HepG2 (cell line): ENCODE data around the gene MCF2L. TPM values are rescaled to one million over a fixed set of nuclear protein-coding genes. Genes with fewer than 3 reads are reported as not detected.

Experiments used
- ATAC-seq: fragments of 200-7000 bp; cut with Tn5 transposase; 3 replicates; pipeline ENCODE4 v1.9.1; 2020; ENCODE audit warnings: mild to moderate bottlenecking, moderate library complexity
- BruUV-seq: library from RNA; stranded (reverse); fragments of 400-500 nt; replicated peaks from 2 replicates; lab custom pipeline; 2021; lab: Mats Ljungman, UMichigan
- CTCF ChIA-PET: fragments of 300-600 bp; formaldehyde crosslinking; extraction: SDS; loops from one replicate; lab custom pipeline; 2021; ENCODE audit warnings: low total read pairs, inconsistent platforms, low intra/inter-chr PET ratio; lab: Yijun Ruan, JAX
- POLR2A ChIA-PET: fragments of 350-600 bp; sonication (Branson Sonifier 250); formaldehyde crosslinking; loops from one replicate; lab custom pipeline; 2020; ENCODE audit warnings: antibody characterized with exemption, inconsistent platforms; lab: Yijun Ruan, JAX
- DNase-seq: peaks from one replicate; pipeline ENCODE4 v3.0.0-alpha.2; 2015; ENCODE audit warnings: low spot score
- FAIRE-seq: peaks from 3 replicates; lab custom pipeline; 2011; peaks lifted over from hg19 to GRCh38; lab: Jason Lieb, UNC
- H2AFZ ChIP-seq: one replicate; pipeline ENCODE4 v1.6.1; 2011; ENCODE audit warnings: low read length, inconsistent platforms
- H3K27ac ChIP-seq: fragments of 300-600 bp; 3 replicates; pipeline ENCODE4 v1.8.0; 2011; ENCODE audit warnings: mixed run types, mild to moderate bottlenecking, mixed read lengths, low read length, inconsistent platforms; ENCODE audit not compliant: insufficient read depth; ENCODE audit errors: extremely low read length
- H3K27me3 ChIP-seq, 2 experiments: fragments of 200-600 bp in 1 of 2; 2 replicates in 1 of 2; 3 replicates in 1 of 2; pipeline versions ENCODE4 v1.6.0 to v1.8.0; 2011; ENCODE audit warnings: low read length in 2 of 2, mild to moderate bottlenecking in 2 of 2, moderate library complexity in 2 of 2, inconsistent platforms in 1 of 2; ENCODE audit not compliant: insufficient read depth in 2 of 2, control insufficient read depth in 1 of 2
- H3K36me3 ChIP-seq, 2 experiments: fragments of 200-600 bp in 1 of 2; replicated peaks in 1 of 2; 2 replicates in 1 of 2; 3 replicates in 1 of 2; pipeline versions ENCODE4 v1.5.1 to v1.8.0; 2011; ENCODE audit warnings: low read length in 2 of 2, inconsistent platforms in 1 of 2; ENCODE audit not compliant: insufficient read depth in 2 of 2, control insufficient read depth in 1 of 2
- H3K4me1 ChIP-seq: 2 replicates; pipeline ENCODE4 v1.5.1; 2012; ENCODE audit warnings: low read length, inconsistent platforms; ENCODE audit not compliant: insufficient read depth
- H3K4me2 ChIP-seq: 2 replicates; pipeline ENCODE4 v1.6.0; 2011; ENCODE audit warnings: low read depth, low read length, inconsistent platforms
- H3K4me3 ChIP-seq, 3 experiments: fragments of 200-600 bp in 1 of 3; sonication (generic), shearing (Covaris generic) in 1 of 3; replicated peaks in 1 of 3; 2 replicates each; pipeline ENCODE4 v1.5.1; 2011 to 2016; ENCODE audit warnings: low read length in 3 of 3, inconsistent platforms in 2 of 3, low read depth in 2 of 3, mild to moderate bottlenecking in 2 of 3, control low read depth in 1 of 3, mixed read lengths in 1 of 3; ENCODE audit not compliant: insufficient read depth in 1 of 3
- H3K79me2 ChIP-seq: one replicate; pipeline ENCODE4 v1.6.1; 2011; ENCODE audit warnings: low read length, inconsistent platforms; ENCODE audit not compliant: insufficient read depth
- H3K9ac ChIP-seq: 2 replicates; pipeline ENCODE4 v1.6.0; 2011; ENCODE audit warnings: mild to moderate bottlenecking, low read depth, low read length, inconsistent platforms; ENCODE audit not compliant: insufficient read depth
- H3K9me3 ChIP-seq: 2 replicates; pipeline ENCODE4 v1.5.1; 2012; ENCODE audit warnings: mild to moderate bottlenecking, low read length
- H4K20me1 ChIP-seq: 2 replicates; pipeline ENCODE4 v1.6.0; 2011; ENCODE audit warnings: inconsistent platforms, mild to moderate bottlenecking, low read length, moderate library complexity; ENCODE audit not compliant: insufficient read depth
- CEBPB ChIP-seq: IDR thresholded peaks from 2 replicates; pipeline ENCODE4 v1.6.1; 2011; ENCODE audit warnings: low read depth, low read length, improper control_type of control experiment, borderline replicate concordance
- CREM ChIP-seq, 2 experiments: sonication (generic) in 1 of 2; formaldehyde crosslinking in 1 of 2; IDR thresholded peaks; 2 replicates each; pipeline versions ENCODE4 v1.4.0 to v1.6.1; 2016 to 2020; ENCODE audit warnings: antibody characterized with exemption in 1 of 2, mild to moderate bottlenecking in 1 of 2, missing genetic modification reagents in 1 of 2
- FOSL2 ChIP-seq: sonication (generic); formaldehyde crosslinking; IDR thresholded peaks from 2 replicates; pipeline ENCODE4 v1.4.0; 2020; ENCODE audit warnings: missing genetic modification reagents
- GPBP1L1 ChIP-seq: sonication (generic); formaldehyde crosslinking; IDR thresholded peaks from 2 replicates; pipeline ENCODE4 v1.5.0; 2020; ENCODE audit warnings: mild to moderate bottlenecking, missing genetic modification reagents
- HIVEP1 ChIP-seq: sonication (generic); formaldehyde crosslinking; IDR thresholded peaks from 2 replicates; pipeline ENCODE4 v1.4.0; 2020; ENCODE audit warnings: mild to moderate bottlenecking, missing genetic modification reagents
- KDM2A ChIP-seq: sonication (generic); formaldehyde crosslinking; IDR thresholded peaks from 2 replicates; pipeline ENCODE4 v1.4.0; 2020; ENCODE audit warnings: low read depth, missing genetic modification reagents, borderline replicate concordance
- MXD3 ChIP-seq: IDR thresholded peaks from 2 replicates; pipeline ENCODE4 v1.6.1; 2016; ENCODE audit warnings: mild to moderate bottlenecking, missing biosample characterization, missing genetic modification reagents
- POLR2AphosphoS2 ChIP-seq: IDR thresholded peaks from 2 replicates; pipeline ENCODE4 v1.6.1; 2011; ENCODE audit warnings: low read depth, low read length, improper control_type of control experiment
- POLR2G ChIP-seq: fragments of 200-400 bp; formaldehyde crosslinking; IDR thresholded peaks from 2 replicates; pipeline ENCODE4 v1.6.1; 2018; ENCODE audit warnings: mild to moderate bottlenecking, low read depth, low read length, moderate library complexity
- SIX4 ChIP-seq: sonication (generic); formaldehyde crosslinking; IDR thresholded peaks from 2 replicates; pipeline ENCODE4 v1.4.0; 2020; ENCODE audit warnings: missing genetic modification reagents
- XBP1 ChIP-seq: sonication (generic); formaldehyde crosslinking; IDR thresholded peaks from 2 replicates; pipeline ENCODE4 v1.5.0; 2020; ENCODE audit warnings: missing genetic modification reagents
- ZBTB37 ChIP-seq: sonication (generic); formaldehyde crosslinking; IDR thresholded peaks from 2 replicates; pipeline ENCODE4 v1.4.0; 2020; ENCODE audit warnings: mild to moderate bottlenecking, missing genetic modification reagents
- ZNF766 ChIP-seq: sonication (generic); formaldehyde crosslinking; IDR thresholded peaks from 2 replicates; pipeline ENCODE4 v1.5.0; 2020; ENCODE audit warnings: missing genetic modification reagents, borderline replicate concordance
- ZNF850 ChIP-seq: sonication (generic); formaldehyde crosslinking; conservative IDR thresholded peaks from 2 replicates; pipeline ENCODE4 v1.9.0; 2021; ENCODE audit warnings: mild to moderate bottlenecking, missing genetic modification reagents
- WGBS: methylation state at CpG from one replicate; pipeline ENCODE4 v1.1.6; 2017; ENCODE audit warnings: low lambda C conversion rate; 5-methylcytosine and 5-hydroxymethylcytosine counted together
- in situ Hi-C: cut with HindIII; loops from 2 replicates; pipeline ENCODE4 v1.10.0; 2017; ENCODE audit warnings: low pct_unique_long_range_greater_than_20kb; ENCODE audit not compliant: extremely low pct_ligation_motif_present
- intact Hi-C: fragments of 100-400 bp; cut with micrococcal nuclease; formaldehyde crosslinking; loops from one replicate; pipeline ENCODE4 v1.10.0; 2022; ENCODE audit not compliant: unreplicated experiment
- polyA plus RNA-seq, 8 experiments: library from polyadenylated mRNA; depleted of rRNA in 3 of 8; stranded (reverse) in 7 of 8; unstranded in 1 of 8; fragments of >200 nt; fragmentation: Illumina TruSeq in 4 of 8; extraction: Trizol in 4 of 8; gene quantifications; 2 replicates each; pipeline versions ENCODE4 v1.2.1 to v1.2.3, GENCODE V29; 2011 to 2016; ENCODE audit warnings: low read depth in 4 of 8, missing spikeins in 1 of 8, mixed read lengths in 1 of 8; ENCODE audit not compliant: insufficient read depth in 1 of 8
- total RNA-seq, 5 experiments: library from RNA; depleted of rRNA; stranded (reverse); fragments of >200 nt; fragmentation: Illumina TruSeq; extraction: Trizol; gene quantifications; 2 replicates each; pipeline ENCODE4 v1.2.3, GENCODE V29; 2016; ENCODE audit warnings: low read depth in 1 of 5

MCF2L gene
- total and polyA plus RNA-seq, 2 of the 13 experiments (the other 11 are each of a cell fraction or from before 2014, with no cell fraction given): 19.4 to 28.4 TPM

- no peak overlapping the region for H3K27ac ChIP-seq
- ChIA-PET POLR2A (interaction anchor here (1.2 kb wide), 1 partner anchor 33 kb away, joined by 3 read pairs; no protein-coding TSS in a partner anchor), CTCF (no interaction called here)
- peaks cover 25% of the 10 kb centered on the region for H3K4me1 ChIP-seq
- H3K9ac ChIP-seq: no peak overlapping the region
- BruUV-seq: no TSS peak
- TF ChIP-seq GPBP1L1 (no peak), SIX4 (CRISPR knock-in tag) (no peak), FOSL2 (CRISPR knock-in tag) (peak; percentile 77), POLR2AphosphoS2 (no peak), KDM2A (CRISPR knock-in tag) (0 out of 2 replicates have a peak, but pooled peaks have one; percentile 3), CEBPB (peak; percentile 59)
- H4K20me1 ChIP-seq: no peaks in the 10 kb centered on the region
- no peaks in the 10 kb centered on the region for H3K79me2 ChIP-seq
- in situ Hi-C loops (no loop called here), intact Hi-C loops (no loop called here)
- peaks cover 0 to 1% of the 10 kb centered on the region in 2 experiments; a peak in 1 of 5 replicates for H3K36me3 ChIP-seq
- no peaks in the 10 kb centered on the region for H3K9me3 ChIP-seq
- WGBS: 96% methylated on average over 20 of the region's 26 CpGs
- no peak for ATAC-seq
- no peak overlapping the region for H3K4me2 ChIP-seq
- no peak overlapping the region for H2AFZ ChIP-seq
- FAIRE-seq: no peak
- H3K27me3 ChIP-seq: no peaks in the 10 kb centered on the region
- H3K4me3 ChIP-seq: no peak overlapping the region
- DNase-seq: no peak
Measured at GRCh38 chr13:113117335-113117872, 148.4 kb downstream of the MCF2L start.

- no TSS peak for BruUV-seq
- H3K27me3 ChIP-seq: no peaks in the 10 kb centered on the region
- POLR2A ChIA-PET: no interaction called here
Measured at GRCh38 chr13:113117911-113118260, 148.9 kb downstream of the MCF2L start.

More at GRCh38 chr13:113117911-113118260, 148.9 kb downstream of the MCF2L start:
- Histone ChIP-seq H4K20me1 (no peaks in the 10 kb centered on the region), H3K4me2 (no peak overlapping the region), H3K4me1 (peaks cover 22% of the 10 kb centered on the region), H2AFZ (no peak overlapping the region), H3K9me3 (no peaks in the 10 kb centered on the region), H3K79me2 (peaks cover 3% of the 10 kb centered on the region), H3K4me3 (no peak overlapping the region), H3K36me3 (peaks cover 0 to 1% of the 10 kb centered on the region in 2 experiments; a peak in 1 of 5 replicates), H3K9ac (no peak overlapping the region), H3K27ac (no peak overlapping the region)
- TF ChIP-seq POLR2G: 0 out of 2 replicates have a peak, but pooled peaks have one; percentile 27
- no peak for TF ChIP-seq ZBTB37 (CRISPR knock-in tag)
- no peak for TF ChIP-seq ZNF850 (CRISPR knock-in tag)
- no peak for TF ChIP-seq CREM (IDR thresholded peaks at IDR 0.05)
- TF ChIP-seq CREM (CRISPR knock-in tag; IDR thresholded peaks at IDR 0.05): no peak
- TF ChIP-seq MXD3: no peak
- TF ChIP-seq HIVEP1 (CRISPR knock-in tag): no peak
- no peak for TF ChIP-seq XBP1 (CRISPR knock-in tag)
- no peak for TF ChIP-seq ZNF766 (CRISPR knock-in tag)
- CTCF ChIA-PET: no interaction called here
- intact Hi-C loops (no loop called here), in situ Hi-C loops (no loop called here)
- 81% methylated on average over 3 of the region's 9 CpGs for WGBS
- FAIRE-seq (no peak), ATAC-seq (no peak), DNase-seq (no peak)
